ENCODE measurements around the gene ARFRP1. TPM values are rescaled to one million over a fixed set of nuclear protein-coding genes. Genes with fewer than 3 reads are reported as not detected.

Gene ARFRP1
- total RNA-seq, 1 experiment from 2014 or later = 42.7 TPM

DNA sequence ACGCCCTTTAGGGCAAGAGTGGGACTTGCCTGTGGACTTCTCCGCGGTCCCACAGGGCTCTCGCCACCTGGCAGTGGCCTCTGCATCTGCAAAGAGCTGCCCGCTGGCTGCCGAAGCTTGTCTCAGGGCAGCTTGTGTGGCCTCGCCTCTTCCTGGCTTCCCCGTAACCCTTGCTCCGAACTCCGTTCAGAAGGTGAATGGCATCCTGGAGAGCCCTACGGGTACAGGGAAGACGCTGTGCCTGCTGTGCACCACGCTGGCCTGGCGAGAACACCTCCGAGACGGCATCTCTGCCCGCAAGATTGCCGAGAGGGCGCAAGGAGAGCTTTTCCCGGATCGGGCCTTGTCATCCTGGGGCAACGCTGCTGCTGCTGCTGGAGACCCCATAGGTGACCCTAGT is 46.7 kb downstream of the ARFRP1 start:
- peaks cover 7 to 20% of the 10 kb centered on the region in 2 experiments for H3K4me1 Mint-ChIP-seq
- Histone ChIP-seq H4K5ac (ENCODE audit: insufficient read length, low read depth, low read length) (no peak overlapping the region), H3K79me2 (ENCODE audit: insufficient read depth, low read length) (no peaks in the 10 kb centered on the region), H3K14ac (ENCODE audit: insufficient read depth, low read length) (no peak overlapping the region), H3K27ac (ENCODE audit: insufficient read length, low read depth, low read length) (no peak overlapping the region), H3K4me1 (ENCODE audit: insufficient read depth, low read length) (no peaks in the 10 kb centered on the region; the same call in 1 of the 2 replicates), H4K20me1 (ENCODE audit: control insufficient read depth, insufficient read depth, insufficient read length) (no peaks in the 10 kb centered on the region), H3K23me2 (ENCODE audit: insufficient read length, low read depth, low read length, poor library complexity, severe bottlenecking) (peaks cover 7% of the 10 kb centered on the region), H2BK20ac (ENCODE audit: low read depth, low read length, poor library complexity, severe bottlenecking) (no peak overlapping the region), H3K4ac (ENCODE audit: low read depth, low read length) (no peak overlapping the region), H2AFZ (ENCODE audit: low read length) (no peak overlapping the region), H3K18ac (ENCODE audit: insufficient read length, low read depth, low read length) (no peak overlapping the region), H3K9ac (ENCODE audit: extremely low read depth, insufficient read length, low read length) (no peak overlapping the region), H3T11ph (ENCODE audit: low read length) (no peak overlapping the region), H2BK5ac (ENCODE audit: insufficient read length, low read length) (no peak overlapping the region), H2BK120ac (ENCODE audit: low read depth, low read length, poor library complexity, severe bottlenecking) (no peak overlapping the region), H2AK5ac (ENCODE audit: insufficient read length, low read length) (no peak overlapping the region), H4K8ac (replicated peaks; ENCODE audit: insufficient read length, low read depth, low read length) (no peak overlapping the region), H3K23ac (ENCODE audit: insufficient read length, low read depth, low read length) (no peak overlapping the region), H3K4me2 (ENCODE audit: insufficient read depth, insufficient read length, low read length) (no peak overlapping the region), H3K79me1 (ENCODE audit: insufficient read depth, low read depth, low read length, poor library complexity, severe bottlenecking) (no peaks in the 10 kb centered on the region), H3K56ac (ENCODE audit: insufficient read length, low read depth, low read length) (no peak overlapping the region), H3K27me3 (ENCODE audit: insufficient read depth, low read length) (no peaks in the 10 kb centered on the region; the same call in 1 of the 2 replicates), H3K9me3 (ENCODE audit: control insufficient read depth, low read depth, low read length) (no peaks in the 10 kb centered on the region), H2BK15ac (ENCODE audit: low read depth, low read length) (no peak overlapping the region), H4K91ac (ENCODE audit: insufficient read length, low read depth, low read length) (no peak overlapping the region), H2BK12ac (ENCODE audit: insufficient read length, low read depth, low read length) (no peak overlapping the region)
- H3K36me3 Mint-ChIP-seq (ENCODE audit: insufficient read depth in 1 of 3, low read depth in 3 of 3) = peaks cover 16 to 42% (median 33%) of the 10 kb centered on the region in 3 experiments
- DNase-seq = no peak
- H3K27ac Mint-ChIP-seq = no peak overlapping the region
- no peaks in the 10 kb centered on the region for H3K9me3 Mint-ChIP-seq
- no peak overlapping the region for H3K4me3 Mint-ChIP-seq
- no peaks in the 10 kb centered on the region for H3K27me3 Mint-ChIP-seq (ENCODE audit: low read depth)
- WGBS (ENCODE audit: extremely low coverage, insufficient read length, low lambda C conversion rate) = no CpG with 5 or more reads among the region's 22 CpGs
- TF ChIP-seq, protein P1, sequence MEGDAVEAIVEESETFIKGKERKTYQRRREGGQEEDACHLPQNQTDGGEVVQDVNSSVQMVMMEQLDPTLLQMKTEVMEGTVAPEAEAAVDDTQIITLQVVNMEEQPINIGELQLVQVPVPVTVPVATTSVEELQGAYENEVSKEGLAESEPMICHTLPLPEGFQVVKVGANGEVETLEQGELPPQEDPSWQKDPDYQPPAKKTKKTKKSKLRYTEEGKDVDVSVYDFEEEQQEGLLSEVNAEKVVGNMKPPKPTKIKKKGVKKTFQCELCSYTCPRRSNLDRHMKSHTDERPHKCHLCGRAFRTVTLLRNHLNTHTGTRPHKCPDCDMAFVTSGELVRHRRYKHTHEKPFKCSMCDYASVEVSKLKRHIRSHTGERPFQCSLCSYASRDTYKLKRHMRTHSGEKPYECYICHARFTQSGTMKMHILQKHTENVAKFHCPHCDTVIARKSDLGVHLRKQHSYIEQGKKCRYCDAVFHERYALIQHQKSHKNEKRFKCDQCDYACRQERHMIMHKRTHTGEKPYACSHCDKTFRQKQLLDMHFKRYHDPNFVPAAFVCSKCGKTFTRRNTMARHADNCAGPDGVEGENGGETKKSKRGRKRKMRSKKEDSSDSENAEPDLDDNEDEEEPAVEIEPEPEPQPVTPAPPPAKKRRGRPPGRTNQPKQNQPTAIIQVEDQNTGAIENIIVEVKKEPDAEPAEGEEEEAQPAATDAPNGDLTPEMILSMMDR (conservative IDR thresholded peaks at IDR 0.05) = no peak
